NCI-H2196 (cell line): ENCODE measurements around the gene ZNF438.
"Not testable (repeated sequence)": the region's sequence is repeated elsewhere in the genome, so short reads cannot be mapped to it uniquely, and the experiment has no call there.

ENCODE experiments used
- DNase-seq: peaks from one replicate; lab custom pipeline; 2025; ENCODE audit not compliant: unreplicated experiment; lab: John Stamatoyannopoulos, UW

ZNF438 gene

GRCh38 chr10:31031558-31032257, at the start of gene ZNF438:
TSS of gene ZNF438 (minus strand) at chr10:31031865. CDS start at chr10:30877034, 154,831 bp downstream.
- peak; percentile 85 for DNase-seq

- no peak for DNase-seq
Measured at GRCh38 chr10:31076610-31076988, 44.9 kb upstream of the ZNF438 start.

GRCh38 chr10:31075881-31076609, 44.4 kb upstream of the ZNF438 start:
- DNase-seq, result no peak

- DNase-seq, result no peak
Measured at GRCh38 chr10:31075434-31075833, 43.8 kb upstream of the ZNF438 start.

GRCh38 chr10:31074722-31075086, 43.0 kb upstream of the ZNF438 start:
- no peak for DNase-seq

GRCh38 chr10:31073996-31074721, 42.5 kb upstream of the ZNF438 start:
- no peak for DNase-seq

- DNase-seq, result no peak
Measured at GRCh38 chr10:31073211-31073610, 41.5 kb upstream of the ZNF438 start.

- no peak for DNase-seq
Measured at GRCh38 chr10:31072451-31072850, 40.8 kb upstream of the ZNF438 start.

- no peak for DNase-seq
Measured at GRCh38 chr10:31071232-31072005, 39.8 kb upstream of the ZNF438 start.

GRCh38 chr10:31070691-31071090, 39.0 kb upstream of the ZNF438 start:
- no peak for DNase-seq

GRCh38 chr10:31070025-31070424, 38.4 kb upstream of the ZNF438 start:
- DNase-seq, result no peak

GRCh38 chr10:31069411-31069810, 37.7 kb upstream of the ZNF438 start:
- DNase-seq, result no peak

- DNase-seq, result no peak
Measured at GRCh38 chr10:31064348-31064747, 32.7 kb upstream of the ZNF438 start.

GRCh38 chr10:31063841-31064240, 32.2 kb upstream of the ZNF438 start:
- no peak for DNase-seq

- DNase-seq, result no peak
Measured at GRCh38 chr10:31062856-31063255, 31.2 kb upstream of the ZNF438 start.

- DNase-seq, result no peak
Measured at GRCh38 chr10:31061941-31062340, 30.3 kb upstream of the ZNF438 start.

- no peak for DNase-seq
Measured at GRCh38 chr10:31058795-31059703, 27.4 kb upstream of the ZNF438 start.

GRCh38 chr10:31056678-31057077, 25.0 kb upstream of the ZNF438 start:
- DNase-seq, result not testable (repeated sequence)

- DNase-seq, result no peak
Measured at GRCh38 chr10:31055573-31056251, 24.0 kb upstream of the ZNF438 start.

- no peak for DNase-seq
Measured at GRCh38 chr10:31051703-31052102, 20.0 kb upstream of the ZNF438 start.
